ENCODE data around the gene GRPR.

DNA sequence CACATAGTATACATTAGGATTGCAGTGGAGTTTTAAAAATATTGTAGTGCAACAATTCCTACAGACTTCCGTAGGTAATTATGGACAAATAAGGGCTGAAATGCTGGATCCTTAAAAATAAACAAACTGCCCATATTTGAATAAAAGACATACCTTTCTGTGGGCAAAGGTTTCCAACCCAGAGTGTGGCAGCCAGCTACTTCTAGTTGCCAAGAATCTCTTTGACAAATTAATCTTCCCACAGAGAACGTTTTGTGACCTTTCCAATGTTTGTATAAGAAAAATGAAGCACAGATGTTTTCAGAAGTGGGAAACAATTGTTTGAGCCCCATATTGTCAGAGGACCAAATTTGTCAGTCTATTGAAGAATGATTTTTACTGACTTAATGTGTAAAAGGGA is 21.1 kb downstream of the GRPR start:
- TF ChIP-seq, protein P1, sequence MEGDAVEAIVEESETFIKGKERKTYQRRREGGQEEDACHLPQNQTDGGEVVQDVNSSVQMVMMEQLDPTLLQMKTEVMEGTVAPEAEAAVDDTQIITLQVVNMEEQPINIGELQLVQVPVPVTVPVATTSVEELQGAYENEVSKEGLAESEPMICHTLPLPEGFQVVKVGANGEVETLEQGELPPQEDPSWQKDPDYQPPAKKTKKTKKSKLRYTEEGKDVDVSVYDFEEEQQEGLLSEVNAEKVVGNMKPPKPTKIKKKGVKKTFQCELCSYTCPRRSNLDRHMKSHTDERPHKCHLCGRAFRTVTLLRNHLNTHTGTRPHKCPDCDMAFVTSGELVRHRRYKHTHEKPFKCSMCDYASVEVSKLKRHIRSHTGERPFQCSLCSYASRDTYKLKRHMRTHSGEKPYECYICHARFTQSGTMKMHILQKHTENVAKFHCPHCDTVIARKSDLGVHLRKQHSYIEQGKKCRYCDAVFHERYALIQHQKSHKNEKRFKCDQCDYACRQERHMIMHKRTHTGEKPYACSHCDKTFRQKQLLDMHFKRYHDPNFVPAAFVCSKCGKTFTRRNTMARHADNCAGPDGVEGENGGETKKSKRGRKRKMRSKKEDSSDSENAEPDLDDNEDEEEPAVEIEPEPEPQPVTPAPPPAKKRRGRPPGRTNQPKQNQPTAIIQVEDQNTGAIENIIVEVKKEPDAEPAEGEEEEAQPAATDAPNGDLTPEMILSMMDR (IDR thresholded peaks at IDR 0.05) = no peak
- no peak for TF ChIP-seq POLR2A (IDR thresholded peaks at IDR 0.05)
